Fibroblast of lung (primary cell): ENCODE results near the gene CYGB. TPM values are rescaled to one million over a fixed set of nuclear protein-coding genes. Genes with fewer than 3 reads are reported as not detected.
A peak's percentile ranks its signal among the peaks of the same experiment; 100 is the strongest.

Experiments used
- DNase-seq, 2 donors: peaks; one replicate each; pipeline versions ENCODE4 v3.0.0 to v3.0.0-alpha.2; 2010; ENCODE audit warnings: low read depth in 2 of 2
- H2AFZ ChIP-seq: 2 replicates; pipeline ENCODE4 v1.5.1; 2012; ENCODE audit warnings: low read length, control low read depth, inconsistent platforms
- H3K27ac ChIP-seq: 2 replicates; pipeline ENCODE4 v1.5.1; 2011; ENCODE audit warnings: low read length, control low read depth; ENCODE audit not compliant: insufficient read depth
- H3K27me3 ChIP-seq: 2 replicates; pipeline ENCODE4 v1.5.1; 2011; ENCODE audit warnings: mild to moderate bottlenecking, low read length; ENCODE audit not compliant: control insufficient read depth, insufficient read depth
- H3K36me3 ChIP-seq: 2 replicates; pipeline ENCODE4 v1.5.1; 2011; ENCODE audit warnings: low read length; ENCODE audit not compliant: control insufficient read depth, insufficient read depth
- H3K4me1 ChIP-seq: 2 replicates; pipeline ENCODE4 v1.5.1; 2011; ENCODE audit warnings: low read length; ENCODE audit not compliant: control insufficient read depth, insufficient read depth; ENCODE audit errors: extremely low read depth
- H3K4me2 ChIP-seq: 2 replicates; pipeline ENCODE4 v1.5.1; 2011; ENCODE audit warnings: low read length, control low read depth; ENCODE audit not compliant: insufficient read depth; ENCODE audit errors: extremely low read depth
- H3K4me3 ChIP-seq, 4 experiments: fragments of 200-600 bp in 1 of 4; sonication (generic) in 1 of 4; replicated peaks in 1 of 4; 2 replicates each; pipeline ENCODE4 v1.5.1; 2011 to 2016; ENCODE audit warnings: low read length in 4 of 4, low read depth in 3 of 4, mild to moderate bottlenecking in 3 of 4, control low read depth in 2 of 4, inconsistent platforms in 1 of 4, mixed read lengths in 1 of 4; ENCODE audit not compliant: insufficient read depth in 1 of 4; ENCODE audit errors: control extremely low read depth in 1 of 4
- H3K79me2 ChIP-seq: 2 replicates; pipeline ENCODE4 v1.5.1; 2012; ENCODE audit warnings: mild to moderate bottlenecking, low read length, inconsistent platforms; ENCODE audit not compliant: control insufficient read depth, insufficient read depth
- H3K9ac ChIP-seq: 2 replicates; pipeline ENCODE4 v1.5.1; 2011; ENCODE audit warnings: mild to moderate bottlenecking, low read length, control low read depth; ENCODE audit not compliant: insufficient read depth
- H3K9me3 ChIP-seq: 2 replicates; pipeline ENCODE4 v1.5.1; 2012; ENCODE audit warnings: low read depth, low read length; ENCODE audit not compliant: control insufficient read depth, insufficient read depth
- H4K20me1 ChIP-seq: 2 replicates; pipeline ENCODE4 v1.5.1; 2011; ENCODE audit warnings: low read length; ENCODE audit not compliant: control insufficient read depth, insufficient read depth; ENCODE audit errors: extremely low read depth
- EZH2 ChIP-seq: IDR thresholded peaks from 2 replicates; pipeline ENCODE4 v1.5.1; 2012; ENCODE audit warnings: low read length, control low read depth, mild to moderate bottlenecking; ENCODE audit errors: missing control alignments
- polyA plus RNA-seq, 2 donors: library from polyadenylated mRNA; depleted of rRNA in 1 of 2; stranded (reverse) in 1 of 2; unstranded in 1 of 2; fragments of >200 nt; gene quantifications; 2 replicates each; pipeline ENCODE4 v1.2.1, GENCODE V29; 2011 to 2012; ENCODE audit warnings: missing spikeins in 1 of 2
- total RNA-seq: library from RNA; depleted of rRNA; stranded (reverse); fragments of >200 nt; gene quantifications from 2 replicates; pipeline ENCODE4 v1.2.1, GENCODE V29; 2014
- TF ChIP-seq, protein P1 (sequence below), 2 donors: IDR thresholded peaks in 1 of 2; conservative IDR thresholded peaks in 1 of 2; 1 replicate in 1 of 2; 2 replicates in 1 of 2; pipeline ENCODE4 v1.5.1; 2011 to 2012; ENCODE audit warnings: low read length in 2 of 2, control low read depth in 1 of 2, inconsistent platforms in 1 of 2, low read depth in 1 of 2, mild to moderate bottlenecking in 1 of 2

Gene CYGB
- total and polyA plus RNA-seq, 2 donors (not counting 1 experiment from before 2014, with no cell fraction given): 10.0 to 12.4 TPM

GRCh38 chr17:76538281-76538931, 897 bp upstream of the CYGB start:
- peaks cover 20% of the 10 kb centered on the region for H3K4me1 ChIP-seq
- H3K36me3 ChIP-seq: peaks cover 2% of the 10 kb centered on the region
- H3K9me3 ChIP-seq: no peaks in the 10 kb centered on the region
- no peaks in the 10 kb centered on the region for H4K20me1 ChIP-seq
- H3K79me2 ChIP-seq: no peaks in the 10 kb centered on the region
- H3K9ac ChIP-seq: peak overlapping the region; percentile 54
- H3K27me3 ChIP-seq: no peaks in the 10 kb centered on the region
- H2AFZ ChIP-seq: no peak overlapping the region
- H3K4me2 ChIP-seq: peak overlapping the region; percentile 32
- no peak overlapping the region for H3K27ac ChIP-seq
- no peak for DNase-seq
- TF ChIP-seq, protein P1, sequence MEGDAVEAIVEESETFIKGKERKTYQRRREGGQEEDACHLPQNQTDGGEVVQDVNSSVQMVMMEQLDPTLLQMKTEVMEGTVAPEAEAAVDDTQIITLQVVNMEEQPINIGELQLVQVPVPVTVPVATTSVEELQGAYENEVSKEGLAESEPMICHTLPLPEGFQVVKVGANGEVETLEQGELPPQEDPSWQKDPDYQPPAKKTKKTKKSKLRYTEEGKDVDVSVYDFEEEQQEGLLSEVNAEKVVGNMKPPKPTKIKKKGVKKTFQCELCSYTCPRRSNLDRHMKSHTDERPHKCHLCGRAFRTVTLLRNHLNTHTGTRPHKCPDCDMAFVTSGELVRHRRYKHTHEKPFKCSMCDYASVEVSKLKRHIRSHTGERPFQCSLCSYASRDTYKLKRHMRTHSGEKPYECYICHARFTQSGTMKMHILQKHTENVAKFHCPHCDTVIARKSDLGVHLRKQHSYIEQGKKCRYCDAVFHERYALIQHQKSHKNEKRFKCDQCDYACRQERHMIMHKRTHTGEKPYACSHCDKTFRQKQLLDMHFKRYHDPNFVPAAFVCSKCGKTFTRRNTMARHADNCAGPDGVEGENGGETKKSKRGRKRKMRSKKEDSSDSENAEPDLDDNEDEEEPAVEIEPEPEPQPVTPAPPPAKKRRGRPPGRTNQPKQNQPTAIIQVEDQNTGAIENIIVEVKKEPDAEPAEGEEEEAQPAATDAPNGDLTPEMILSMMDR (conservative IDR thresholded peaks at IDR 0.05 in 1 of 2, IDR thresholded peaks at IDR 0.05 in 1 of 2; ENCODE audit: low read depth in 1 of 2, low read length in 2 of 2): no peak
- no peak for TF ChIP-seq EZH2
- peak overlapping the region; percentile 8 to 58 (median 30) for H3K4me3 ChIP-seq

- Histone ChIP-seq H3K79me2 (no peaks in the 10 kb centered on the region), H3K9ac (peak overlapping the region; percentile 57), H4K20me1 (no peaks in the 10 kb centered on the region), H3K27ac (no peak overlapping the region), H2AFZ (no peak overlapping the region), H3K4me3 (peak overlapping the region; percentile 27 to 63 (median 54)), H3K4me1 (peaks cover 20% of the 10 kb centered on the region), H3K9me3 (no peaks in the 10 kb centered on the region), H3K4me2 (peak overlapping the region; percentile 70), H3K27me3 (no peaks in the 10 kb centered on the region), H3K36me3 (peaks cover 2% of the 10 kb centered on the region)
- peak in 1 of 2 donors; percentile 51 for DNase-seq
- TF ChIP-seq EZH2: no peak
- TF ChIP-seq, protein P1 (conservative IDR thresholded peaks at IDR 0.05 in 1 of 2, IDR thresholded peaks at IDR 0.05 in 1 of 2; ENCODE audit: low read depth in 1 of 2, low read length in 2 of 2): no peak
Measured at GRCh38 chr17:76537288-76537577, 276 bp downstream of the CYGB start.

DNA sequence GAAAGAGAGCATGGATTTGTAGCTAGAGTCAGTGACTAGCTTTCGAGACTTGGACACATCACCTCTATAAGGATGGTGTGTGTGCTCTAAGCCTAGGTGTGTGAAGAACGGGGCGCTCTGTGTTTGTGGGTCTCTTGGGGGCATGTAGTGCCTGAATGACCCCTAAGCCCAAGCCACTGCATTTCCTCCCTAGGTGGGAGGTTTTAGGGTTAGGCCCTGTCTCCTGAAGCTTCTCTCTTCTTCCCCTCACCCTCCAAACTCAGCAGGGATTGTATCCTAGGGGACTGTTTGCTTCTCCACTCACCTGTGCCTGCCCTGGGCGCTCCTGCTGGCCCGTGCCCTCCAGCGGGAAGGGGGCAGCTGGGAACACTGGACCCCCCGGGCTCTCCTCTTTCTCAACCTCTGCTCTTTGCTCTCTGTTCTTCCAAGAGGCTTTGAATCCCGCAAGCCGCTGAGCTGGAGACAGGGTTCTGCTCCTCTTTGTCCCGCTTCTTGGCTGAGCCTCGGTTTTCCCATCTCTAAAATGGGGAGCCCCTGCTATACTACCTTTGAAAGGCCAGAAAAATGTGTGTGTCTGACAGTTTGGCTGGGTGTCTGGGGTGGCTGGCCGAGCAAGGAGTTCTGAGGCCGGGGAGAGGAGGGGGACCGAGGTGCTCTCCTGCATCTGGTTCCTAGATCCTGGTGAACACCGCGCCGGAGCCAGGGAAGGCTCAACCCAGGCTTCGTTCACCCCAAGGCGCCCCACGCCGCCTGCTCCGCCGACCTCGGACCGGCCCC, 810 bp downstream of the CYGB start:
- no peaks in the 10 kb centered on the region for H3K27me3 ChIP-seq
- H3K79me2 ChIP-seq: no peaks in the 10 kb centered on the region
- H3K9me3 ChIP-seq: no peaks in the 10 kb centered on the region
- no peak for DNase-seq
- H3K27ac ChIP-seq: no peak overlapping the region
- TF ChIP-seq, protein P1 (conservative IDR thresholded peaks at IDR 0.05 in 1 of 2, IDR thresholded peaks at IDR 0.05 in 1 of 2; ENCODE audit: low read depth in 1 of 2, low read length in 2 of 2): no peak
- no peak for TF ChIP-seq EZH2
- no peaks in the 10 kb centered on the region for H4K20me1 ChIP-seq
- H3K4me2 ChIP-seq: peak overlapping the region; percentile 70
- peaks cover 20% of the 10 kb centered on the region for H3K4me1 ChIP-seq
- peak overlapping the region; percentile 27 to 63 (median 54) for H3K4me3 ChIP-seq
- peak overlapping the region; percentile 57 for H3K9ac ChIP-seq
- peaks cover 3% of the 10 kb centered on the region for H3K36me3 ChIP-seq
- H2AFZ ChIP-seq: no peak overlapping the region
